CD4-positive, alpha-beta T cell treated with Interleukin-10 for 1 hour (primary cell): Measurements from ENCODE around the gene PDZD2.

ENCODE experiments used
- DNase-seq: peaks from one replicate; pipeline ENCODE4 v3.0.0-alpha.2; 2020

The PDZD2 gene

DNA sequence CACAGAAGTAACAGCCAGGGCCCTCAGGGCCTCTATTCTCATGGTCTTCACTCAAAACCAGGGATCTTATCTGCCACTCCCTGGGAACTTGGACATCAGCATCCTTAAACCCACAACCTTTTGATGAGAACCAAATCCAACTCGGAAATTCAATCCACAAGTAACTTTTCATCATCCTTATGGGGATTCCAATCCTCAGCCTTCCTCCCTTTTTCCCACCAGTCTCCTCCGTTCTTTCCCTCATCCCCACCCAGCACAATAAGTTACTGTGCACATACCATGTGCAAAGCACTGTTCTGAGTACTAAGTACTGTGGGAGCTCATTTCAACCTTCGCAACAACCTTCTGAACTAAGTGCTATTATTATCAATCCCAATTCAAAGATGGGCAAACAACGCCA lies 518.1 kb downstream of the PDZD2 start:
- DNase-seq: no peak

DNA sequence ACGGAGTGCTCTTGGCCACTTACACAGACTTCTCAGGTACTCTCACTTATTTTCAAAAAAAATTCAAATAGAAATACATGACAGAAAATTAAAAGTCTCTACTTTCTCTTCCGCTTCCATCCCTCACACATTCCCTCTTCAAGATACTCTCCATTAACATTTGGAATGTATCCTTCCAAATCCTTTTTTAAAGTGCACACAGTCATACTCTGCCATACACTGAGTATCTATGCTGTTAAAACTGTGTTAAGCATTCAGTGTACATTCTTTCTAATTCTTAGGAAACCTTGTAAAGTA lies 519.7 kb downstream of the PDZD2 start:
- DNase-seq: no peak

DNA sequence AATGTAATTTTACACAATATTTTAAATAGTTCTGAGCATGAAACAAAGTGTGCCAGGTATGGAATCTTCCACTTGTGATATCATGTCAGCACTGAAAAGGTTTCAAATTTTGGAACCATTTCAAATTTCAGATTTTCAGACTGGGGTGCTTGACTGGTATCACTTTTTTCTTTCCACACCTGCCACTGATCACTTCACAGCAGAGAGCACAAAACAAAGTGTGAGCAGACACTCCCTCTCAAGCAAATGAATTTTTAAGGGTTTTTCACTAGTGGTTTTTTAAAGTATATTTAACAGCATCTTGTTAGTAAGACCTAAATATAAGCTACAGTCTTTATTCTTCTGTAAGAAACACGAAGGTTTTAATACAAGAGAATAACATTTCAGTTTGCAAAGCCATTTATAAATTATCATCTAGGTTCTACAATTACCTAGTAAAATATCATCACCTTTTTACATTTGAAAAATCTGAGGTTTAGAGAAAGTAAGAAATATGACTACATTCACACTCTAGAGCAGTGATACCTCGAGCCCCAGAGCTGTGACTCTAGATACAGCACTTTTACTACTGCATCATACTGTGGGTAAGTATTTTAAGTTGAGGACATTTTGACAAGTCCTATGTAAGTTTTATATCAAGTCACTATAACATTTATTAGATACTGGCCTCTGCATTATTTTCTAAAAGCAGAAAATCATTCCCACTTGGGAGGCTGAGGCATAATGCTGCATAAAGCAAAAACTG lies 520.6 kb downstream of the PDZD2 start:
- DNase-seq: no peak

DNA sequence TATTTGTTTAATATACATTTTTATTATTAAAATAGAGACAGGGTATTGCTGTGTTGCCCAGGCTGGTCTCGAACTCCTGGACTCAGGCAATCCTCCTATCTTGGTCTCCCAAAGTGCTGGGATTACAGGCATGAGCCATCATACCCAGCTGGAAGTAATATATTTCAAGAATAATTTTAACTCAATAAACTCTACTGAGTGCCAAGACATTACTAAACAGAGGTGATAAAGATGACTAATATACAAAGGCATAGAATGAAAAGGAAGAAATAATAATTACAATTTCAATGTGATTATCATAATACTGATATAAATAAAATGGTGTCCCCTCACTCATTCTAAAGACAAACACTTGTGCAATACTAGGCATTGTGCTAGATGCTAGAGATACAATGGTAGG lies 521.3 kb downstream of the PDZD2 start:
- DNase-seq: no peak
